Testis (tissue), 2 donors: Measurements from ENCODE around the gene SULT6B1.
"Not testable (repeated sequence)": the region's sequence is repeated elsewhere in the genome, so short reads cannot be mapped to it uniquely, and the experiment has no call there.

Experiments used
- CTCF ChIP-seq, 3 experiments: fragments of 450-650 bp in 2 of 3; fragments of 200-600 bp in 1 of 3; sonication (generic) in 1 of 3; IDR thresholded peaks; one replicate each; pipeline ENCODE4 v1.5.1; 2016 to 2019; ENCODE audit warnings: antibody characterized with exemption in 3 of 3, mild to moderate bottlenecking in 2 of 3, moderate library complexity in 1 of 3
- POLR2A ChIP-seq: fragments of 450-650 bp; IDR thresholded peaks from one replicate; pipeline ENCODE4 v1.6.1; 2017; ENCODE audit warnings: antibody characterized with exemption, mild to moderate bottlenecking, moderate library complexity

- TF ChIP-seq POLR2A; CTCF (IDR thresholded peaks at IDR 0.05): not testable (repeated sequence)
These were observed 36.7 kb upstream of the SULT6B1 start for GRCh38 chr2:37225129-37225528.
